ENCODE data around the gene MAN1C1.
"Not testable (repeated sequence)": the region's sequence is repeated elsewhere in the genome, so short reads cannot be mapped to it uniquely, and the experiment has no call there.

DNA sequence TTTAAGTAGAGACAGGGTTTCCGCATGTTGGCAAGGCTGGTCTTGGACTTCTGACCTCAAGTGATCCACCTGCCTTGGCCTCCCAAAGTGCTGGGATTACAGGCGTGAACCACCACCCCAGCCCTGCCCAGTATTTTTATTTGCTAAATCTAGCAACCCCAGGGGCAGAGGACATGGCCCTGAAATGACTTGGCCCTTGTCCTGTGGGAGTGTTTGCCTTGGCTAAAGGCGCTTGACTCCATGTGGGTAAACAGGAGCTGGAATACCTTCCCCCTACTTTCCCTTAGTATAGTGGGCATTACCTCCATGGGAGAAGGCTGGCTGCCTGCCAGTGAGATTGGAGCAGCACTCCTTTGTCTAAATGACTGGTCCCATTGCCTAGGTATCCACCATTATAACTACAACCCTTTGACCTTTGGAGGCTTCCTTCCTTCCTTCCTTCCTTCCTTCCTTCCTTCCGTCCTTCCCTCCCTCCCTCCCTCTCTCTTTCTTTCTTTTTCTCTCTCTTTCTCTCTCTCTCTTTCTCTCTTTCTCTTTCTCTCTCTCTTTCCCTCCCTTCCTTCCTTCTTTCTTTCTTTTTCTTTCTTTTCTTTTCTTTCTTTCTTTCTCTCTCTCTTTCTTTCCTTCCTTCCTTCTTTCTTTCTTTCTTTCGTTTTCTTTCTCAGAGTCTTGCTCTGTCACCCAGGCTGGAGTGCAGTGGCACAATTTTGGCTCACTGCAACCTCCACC, 15.5 kb upstream of the MAN1C1 start:
- TF ChIP-seq, protein P1, sequence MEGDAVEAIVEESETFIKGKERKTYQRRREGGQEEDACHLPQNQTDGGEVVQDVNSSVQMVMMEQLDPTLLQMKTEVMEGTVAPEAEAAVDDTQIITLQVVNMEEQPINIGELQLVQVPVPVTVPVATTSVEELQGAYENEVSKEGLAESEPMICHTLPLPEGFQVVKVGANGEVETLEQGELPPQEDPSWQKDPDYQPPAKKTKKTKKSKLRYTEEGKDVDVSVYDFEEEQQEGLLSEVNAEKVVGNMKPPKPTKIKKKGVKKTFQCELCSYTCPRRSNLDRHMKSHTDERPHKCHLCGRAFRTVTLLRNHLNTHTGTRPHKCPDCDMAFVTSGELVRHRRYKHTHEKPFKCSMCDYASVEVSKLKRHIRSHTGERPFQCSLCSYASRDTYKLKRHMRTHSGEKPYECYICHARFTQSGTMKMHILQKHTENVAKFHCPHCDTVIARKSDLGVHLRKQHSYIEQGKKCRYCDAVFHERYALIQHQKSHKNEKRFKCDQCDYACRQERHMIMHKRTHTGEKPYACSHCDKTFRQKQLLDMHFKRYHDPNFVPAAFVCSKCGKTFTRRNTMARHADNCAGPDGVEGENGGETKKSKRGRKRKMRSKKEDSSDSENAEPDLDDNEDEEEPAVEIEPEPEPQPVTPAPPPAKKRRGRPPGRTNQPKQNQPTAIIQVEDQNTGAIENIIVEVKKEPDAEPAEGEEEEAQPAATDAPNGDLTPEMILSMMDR (conservative IDR thresholded peaks at IDR 0.05; ENCODE audit: low read depth, low read length), result not testable (repeated sequence)
- TF ChIP-seq EZH2 (IDR thresholded peaks at IDR 0.05; ENCODE audit: low read length, unreplicated experiment), result not testable (repeated sequence)
